ENCODE results near the gene FBXO31.

DNA sequence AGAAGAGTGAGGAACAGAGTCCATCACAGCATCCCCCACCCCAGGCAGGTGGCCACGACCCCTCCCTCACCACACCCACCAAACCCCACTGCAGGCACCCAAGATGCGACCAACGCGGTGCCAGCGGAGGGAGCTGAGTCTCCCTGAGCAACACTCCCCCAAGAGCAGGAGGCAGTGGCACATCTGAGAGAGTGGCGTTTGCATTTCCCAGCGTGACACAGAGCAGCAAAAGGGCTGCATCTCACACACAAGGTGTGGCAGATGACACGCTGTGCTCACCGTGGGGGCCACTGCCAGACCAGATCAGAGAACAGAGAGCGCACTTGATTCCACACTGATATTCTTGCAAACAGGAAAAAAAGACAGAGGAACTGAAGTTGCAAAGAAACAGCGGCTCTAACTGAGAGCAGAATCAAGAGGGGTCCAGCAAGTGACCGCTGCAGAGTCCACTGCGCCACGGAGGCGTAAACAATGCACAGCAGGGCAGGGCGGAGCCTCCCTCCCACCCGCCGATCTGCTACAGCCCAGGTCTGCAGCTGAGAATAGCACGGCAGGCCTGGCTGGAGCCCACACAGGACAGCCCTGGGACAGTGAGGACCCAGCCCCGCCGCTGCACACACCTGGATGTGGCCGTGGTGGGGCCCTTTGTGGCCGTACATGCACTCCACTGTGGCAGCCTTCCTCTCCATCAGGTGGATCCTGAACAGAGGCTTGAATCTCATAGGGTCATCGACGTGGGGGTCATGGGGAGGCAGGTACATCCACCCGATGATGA lies 40.4 kb downstream of the FBXO31 start:
- TF ChIP-seq HDAC6 (IDR thresholded peaks at IDR 0.05; ENCODE audit: unreplicated experiment) (no peak), MXI1 (IDR thresholded peaks at IDR 0.05; ENCODE audit: low read depth, low read length) (no peak), POLR2A (IDR thresholded peaks at IDR 0.05; ENCODE audit: low read depth, low read length) (no peak)
- TF ChIP-seq, protein P1, sequence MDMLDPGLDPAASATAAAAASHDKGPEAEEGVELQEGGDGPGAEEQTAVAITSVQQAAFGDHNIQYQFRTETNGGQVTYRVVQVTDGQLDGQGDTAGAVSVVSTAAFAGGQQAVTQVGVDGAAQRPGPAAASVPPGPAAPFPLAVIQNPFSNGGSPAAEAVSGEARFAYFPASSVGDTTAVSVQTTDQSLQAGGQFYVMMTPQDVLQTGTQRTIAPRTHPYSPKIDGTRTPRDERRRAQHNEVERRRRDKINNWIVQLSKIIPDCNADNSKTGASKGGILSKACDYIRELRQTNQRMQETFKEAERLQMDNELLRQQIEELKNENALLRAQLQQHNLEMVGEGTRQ (IDR thresholded peaks at IDR 0.05; ENCODE audit: borderline replicate concordance, low read depth, low read length): no peak
